B cell (primary cell): ENCODE data around the gene ZNF787. TPM values are rescaled to one million over a fixed set of nuclear protein-coding genes. Genes with fewer than 3 reads are reported as not detected.

Source experiments
- ATAC-seq: fragments of 200-7000 bp; cut with Tn5 transposase; one replicate; pipeline ENCODE4 v1.10.0; 2021; ENCODE audit warnings: low read depth, mild to moderate bottlenecking, moderate number of reproducible peaks, moderate library complexity
- CTCF ChIA-PET: fragments of 350-600 bp; sonication (Branson Sonifier 250); formaldehyde crosslinking; loops from one replicate; lab custom pipeline; 2021; ENCODE audit warnings: antibody characterized with exemption, inconsistent platforms; lab: Charles Lee
- POLR2A ChIA-PET: fragments of 350-600 bp; sonication (Branson Sonifier 250); formaldehyde crosslinking; loops from one replicate; lab custom pipeline; 2021; ENCODE audit warnings: antibody characterized with exemption; lab: Charles Lee
- DNase-seq: peaks from one replicate; pipeline ENCODE4 v3.0.0; 2013
- H2AFZ ChIP-seq: 2 replicates; pipeline ENCODE4 v1.6.1; 2012; ENCODE audit warnings: mild to moderate bottlenecking, low read depth, low read length; ENCODE audit not compliant: insufficient read depth, poor library complexity, severe bottlenecking
- H3K27ac ChIP-seq, 2 donors: 1 replicate in 1 of 2; 2 replicates in 1 of 2; pipeline ENCODE4 v1.5.1; 2012 to 2013; ENCODE audit warnings: low read length in 2 of 2, mild to moderate bottlenecking in 2 of 2, moderate library complexity in 1 of 2
- H3K27me3 ChIP-seq, 4 experiments: fragments of 200-600 bp in 1 of 4; sonication (generic) in 1 of 4; replicated peaks in 1 of 4; 1 replicate in 2 of 4; 2 replicates in 2 of 4; pipeline versions ENCODE4 v1.6.1 to v1.7.0; 2013 to 2016; ENCODE audit warnings: low read length in 3 of 4, mild to moderate bottlenecking in 2 of 4, mixed read lengths in 1 of 4, moderate library complexity in 1 of 4; ENCODE audit not compliant: insufficient read depth in 4 of 4, control insufficient read depth in 3 of 4; ENCODE audit errors: control extremely low read depth in 1 of 4
- H3K36me3 ChIP-seq, 2 experiments: replicated peaks in 1 of 2; 1 replicate in 1 of 2; 2 replicates in 1 of 2; pipeline versions ENCODE4 v1.6.1 to v1.7.1; 2013; ENCODE audit warnings: low read length in 1 of 2; ENCODE audit not compliant: insufficient read depth in 2 of 2, control insufficient read depth in 1 of 2; ENCODE audit errors: control extremely low read depth in 1 of 2, extremely low read depth in 1 of 2
- H3K4me1 ChIP-seq, 2 donors: fragments of 200-600 bp in 1 of 2; sonication (generic) in 1 of 2; 1 replicate in 1 of 2; 2 replicates in 1 of 2; pipeline versions ENCODE4 v1.5.1 to v1.6.1; 2013 to 2017; ENCODE audit warnings: low read length in 2 of 2; ENCODE audit not compliant: control insufficient read depth in 2 of 2, insufficient read depth in 2 of 2
- H3K4me2 ChIP-seq: replicated peaks from 2 replicates; pipeline ENCODE3; 2012; ENCODE audit warnings: mild to moderate bottlenecking, low read depth, low read length; ENCODE audit not compliant: poor library complexity, severe bottlenecking
- H3K4me3 ChIP-seq, 5 experiments: fragments of 200-600 bp in 1 of 5; sonication (generic) in 1 of 5; 1 replicate in 3 of 5; 2 replicates in 2 of 5; pipeline versions ENCODE4 v1.5.1 to v1.7.0; 2011 to 2016; ENCODE audit warnings: low read length in 4 of 5, mild to moderate bottlenecking in 4 of 5, low read depth in 2 of 5, control low read depth in 1 of 5, moderate library complexity in 1 of 5; ENCODE audit not compliant: insufficient read depth in 1 of 5; ENCODE audit errors: control extremely low read depth in 1 of 5, extremely low read depth in 1 of 5
- H3K79me2 ChIP-seq: fragments of 200-600 bp; sonication (generic); one replicate; pipeline ENCODE4 v1.6.0; 2016; ENCODE audit warnings: low read length; ENCODE audit not compliant: control insufficient read depth, insufficient read depth
- H3K9ac ChIP-seq: fragments of 200-600 bp; sonication (generic); 2 replicates; pipeline ENCODE4 v1.6.1; 2017; ENCODE audit warnings: mild to moderate bottlenecking, low read length, moderate library complexity
- H3K9me3 ChIP-seq, 3 donors: one replicate each; pipeline versions ENCODE4 v1.6.1 to v1.7.1; 2013; ENCODE audit warnings: low read length in 2 of 3; ENCODE audit not compliant: control insufficient read depth in 2 of 3, insufficient read depth in 1 of 3; ENCODE audit errors: control extremely low read depth in 1 of 3
- H4K20me1 ChIP-seq: 2 replicates; pipeline ENCODE4 v1.6.0; 2012; ENCODE audit warnings: mild to moderate bottlenecking, low read length; ENCODE audit not compliant: insufficient read depth, control insufficient read depth, poor library complexity, severe bottlenecking
- H3K27ac Mint-ChIP-seq: one replicate; pipeline ENCODE4 v1.8.0; 2021; ENCODE audit warnings: mixed read lengths
- H3K27me3 Mint-ChIP-seq: one replicate; pipeline ENCODE4 v1.8.0; 2021; ENCODE audit warnings: mixed read lengths
- H3K4me1 Mint-ChIP-seq: one replicate; pipeline ENCODE4 v1.8.0; 2021; ENCODE audit warnings: mixed read lengths
- H3K4me3 Mint-ChIP-seq: one replicate; pipeline ENCODE4 v1.8.0; 2021; ENCODE audit warnings: mixed read lengths
- H3K9me3 Mint-ChIP-seq: one replicate; pipeline ENCODE4 v1.8.0; 2022; ENCODE audit warnings: mixed read lengths; ENCODE audit not compliant: insufficient read depth
- EZH2 ChIP-seq: IDR thresholded peaks from 2 replicates; pipeline ENCODE4 v1.6.1; 2012; ENCODE audit warnings: borderline replicate concordance, low read depth, mild to moderate bottlenecking, moderate library complexity, low read length; ENCODE audit not compliant: insufficient read depth, poor library complexity, severe bottlenecking
- WGBS: methylation state at CpG from one replicate; pipeline ENCODE4 v1.1.5; 2013; ENCODE audit warnings: missing lambda C conversion rate; ENCODE audit not compliant: insufficient coverage; 5-methylcytosine and 5-hydroxymethylcytosine counted together
- intact Hi-C: fragments of 100-400 bp; cut with micrococcal nuclease; formaldehyde crosslinking; loops from one replicate; pipeline ENCODE4 v1.10.0; 2022
- polyA plus RNA-seq: library from polyadenylated mRNA; depleted of rRNA; stranded (reverse); fragments of >200 nt; gene quantifications from 2 replicates; pipeline ENCODE4 v1.2.3, GENCODE V29; 2012
- total RNA-seq, 2 donors: library from RNA; stranded (reverse); fragments of 120-200 nt in 1 of 2; gene quantifications; 1 replicate in 1 of 2; 2 replicates in 1 of 2; pipeline versions ENCODE4 v1.2.3 to v1.2.4, GENCODE V29; 2013 to 2022
- TF ChIP-seq, protein P1 (sequence below): fragments of 200-600 bp; IDR thresholded peaks from one replicate; pipeline ENCODE4 v1.8.0; 2022; ENCODE audit warnings: antibody characterized with exemption, mild to moderate bottlenecking

The ZNF787 gene
- total and polyA plus RNA-seq, 2 donors (not counting 1 experiment from before 2014, with no cell fraction given), result 19.6 to 47.9 TPM

DNA sequence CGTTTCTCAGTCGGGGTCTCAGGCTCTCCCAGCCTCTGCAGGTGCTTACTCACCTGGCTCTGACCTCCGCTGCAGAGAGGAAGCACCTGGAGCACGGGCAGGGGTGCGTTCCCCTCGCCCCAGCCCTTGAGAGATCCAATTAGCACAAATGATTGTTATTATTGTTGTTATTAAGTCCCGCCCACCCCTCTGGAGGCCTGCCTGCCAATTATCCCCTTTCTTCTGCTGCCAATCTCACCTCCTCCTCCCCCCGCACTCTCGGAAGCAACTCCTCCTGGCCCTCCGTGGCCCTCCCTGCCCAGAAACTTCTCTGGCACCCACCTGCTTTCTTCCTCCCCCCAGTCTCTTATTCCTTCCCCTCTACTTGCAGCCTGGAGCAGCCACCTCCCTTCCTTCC is 8.8 kb downstream of the ZNF787 start:
- POLR2A ChIA-PET, result interaction anchor here (1.0 to 2.1 kb wide), 2 partner anchors 9 to 28 kb away, joined by 5 to 13 read pairs; partner anchors contain the start of genes ZNF444 and ZNF787
- peak overlapping the region; percentile 56 for H3K9ac ChIP-seq

More for the DNA sequence above, 8.8 kb downstream of the ZNF787 start:
- Histone ChIP-seq H3K9me3 (no peaks in the 10 kb centered on the region), H3K4me2 (peak overlapping the region; percentile 85), H3K36me3 (peaks cover 0 to 6% of the 10 kb centered on the region in 2 experiments), H3K79me2 (peaks cover 100% of the 10 kb centered on the region), H3K4me1 (peaks cover 73% of the 10 kb centered on the region in 2 donors), H4K20me1 (peaks cover 88% of the 10 kb centered on the region), H2AFZ (no peak overlapping the region), H3K4me3 (peak overlapping the region in 4 of 5 experiments; percentile 26 to 53 (median 40)), H3K27ac (peak overlapping the region; percentile 73 to 80), H3K27me3 (no peaks in the 10 kb centered on the region)
- Mint-ChIP-seq H3K4me1 (peaks cover 76% of the 10 kb centered on the region), H3K27me3 (no peaks in the 10 kb centered on the region), H3K9me3 (no peaks in the 10 kb centered on the region), H3K27ac (peak overlapping the region; percentile 94), H3K4me3 (peak overlapping the region; percentile 88)
- WGBS, result 13% methylated on average over 7 of the region's 10 CpGs
- TF ChIP-seq EZH2, result no peak
- TF ChIP-seq, protein P1, sequence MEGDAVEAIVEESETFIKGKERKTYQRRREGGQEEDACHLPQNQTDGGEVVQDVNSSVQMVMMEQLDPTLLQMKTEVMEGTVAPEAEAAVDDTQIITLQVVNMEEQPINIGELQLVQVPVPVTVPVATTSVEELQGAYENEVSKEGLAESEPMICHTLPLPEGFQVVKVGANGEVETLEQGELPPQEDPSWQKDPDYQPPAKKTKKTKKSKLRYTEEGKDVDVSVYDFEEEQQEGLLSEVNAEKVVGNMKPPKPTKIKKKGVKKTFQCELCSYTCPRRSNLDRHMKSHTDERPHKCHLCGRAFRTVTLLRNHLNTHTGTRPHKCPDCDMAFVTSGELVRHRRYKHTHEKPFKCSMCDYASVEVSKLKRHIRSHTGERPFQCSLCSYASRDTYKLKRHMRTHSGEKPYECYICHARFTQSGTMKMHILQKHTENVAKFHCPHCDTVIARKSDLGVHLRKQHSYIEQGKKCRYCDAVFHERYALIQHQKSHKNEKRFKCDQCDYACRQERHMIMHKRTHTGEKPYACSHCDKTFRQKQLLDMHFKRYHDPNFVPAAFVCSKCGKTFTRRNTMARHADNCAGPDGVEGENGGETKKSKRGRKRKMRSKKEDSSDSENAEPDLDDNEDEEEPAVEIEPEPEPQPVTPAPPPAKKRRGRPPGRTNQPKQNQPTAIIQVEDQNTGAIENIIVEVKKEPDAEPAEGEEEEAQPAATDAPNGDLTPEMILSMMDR, result no peak
- CTCF ChIA-PET, result interaction anchor here (0.6 to 1.3 kb wide), 3 partner anchors 31 to 40 kb away, joined by 3 to 5 read pairs (median 4); no protein-coding TSS in a partner anchor
- ATAC-seq, result no peak
- DNase-seq, result peak; percentile 48
- intact Hi-C loops, result no loop called here
